IMR-90 (cell line): ENCODE results near the gene ALG1. TPM values are rescaled to one million over a fixed set of nuclear protein-coding genes. Genes with fewer than 3 reads are reported as not detected.

ENCODE experiments used
- ATAC-seq: fragments of 200-7000 bp; cut with Tn5 transposase; 2 replicates; pipeline ENCODE4 v1.9.1; 2020; ENCODE audit warnings: low read depth, mild to moderate bottlenecking, moderate library complexity
- BruUV-seq: library from RNA; stranded (reverse); fragments of 400-500 nt; replicated peaks from 2 replicates; lab custom pipeline; 2021; lab: Mats Ljungman, UMichigan
- CTCF ChIA-PET: fragments of 300-600 bp; formaldehyde crosslinking; extraction: SDS; loops from one replicate; lab custom pipeline; 2021; ENCODE audit warnings: antibody characterized with exemption; lab: Yijun Ruan, JAX
- POLR2A ChIA-PET: fragments of 300-600 bp; sonication (Branson Sonifier 250); formaldehyde crosslinking; loops from one replicate; lab custom pipeline; 2022; ENCODE audit warnings: antibody characterized with exemption; ENCODE audit not compliant: unreplicated experiment; lab: Charles Lee
- DNase-seq: peaks from one replicate; pipeline ENCODE4 v3.0.0; 2013
- H2AFZ ChIP-seq: replicated peaks from 2 replicates; pipeline ENCODE3; 2013; ENCODE audit warnings: low read length, mild to moderate bottlenecking; ENCODE audit not compliant: poor library complexity
- H2AK5ac ChIP-seq: 2 replicates; pipeline ENCODE4 v1.6.1; 2013; ENCODE audit warnings: low read depth, low read length, inconsistent platforms
- H2AK9ac ChIP-seq: replicated peaks from 2 replicates; pipeline ENCODE3; 2013; ENCODE audit warnings: mild to moderate bottlenecking, low read depth, low read length, moderate library complexity; ENCODE audit not compliant: poor library complexity
- H2BK120ac ChIP-seq: 2 replicates; pipeline ENCODE4 v1.6.1; 2013; ENCODE audit warnings: low read depth, low read length, inconsistent platforms
- H2BK15ac ChIP-seq: 3 replicates; pipeline ENCODE4 v1.6.1; 2013; ENCODE audit warnings: low read depth, low read length, inconsistent platforms
- H2BK20ac ChIP-seq: 2 replicates; pipeline ENCODE4 v1.6.1; 2013; ENCODE audit warnings: low read depth, mild to moderate bottlenecking, inconsistent platforms, low read length, moderate library complexity
- H2BK5ac ChIP-seq: 2 replicates; pipeline ENCODE4 v1.6.1; 2013; ENCODE audit warnings: mild to moderate bottlenecking, low read depth, low read length, inconsistent platforms; ENCODE audit not compliant: poor library complexity, severe bottlenecking
- H3K14ac ChIP-seq: replicated peaks from 2 replicates; pipeline ENCODE4 v1.6.1; 2013; ENCODE audit warnings: low read depth, low read length, inconsistent platforms
- H3K18ac ChIP-seq: 2 replicates; pipeline ENCODE4 v1.6.1; 2013; ENCODE audit warnings: low read depth, low read length, control low read depth
- H3K23ac ChIP-seq: 2 replicates; pipeline ENCODE4 v1.6.1; 2013; ENCODE audit warnings: low read depth, low read length, inconsistent platforms
- H3K27ac ChIP-seq: 2 replicates; pipeline ENCODE4 v1.5.1; 2013; ENCODE audit warnings: mild to moderate bottlenecking, control low read depth, low read length; ENCODE audit not compliant: insufficient read depth
- H3K27me3 ChIP-seq: 2 replicates; pipeline ENCODE4 v1.6.1; 2013; ENCODE audit warnings: low read length; ENCODE audit not compliant: control insufficient read depth, insufficient read depth
- H3K36me3 ChIP-seq: 2 replicates; pipeline ENCODE4 v1.6.1; 2013; ENCODE audit warnings: low read length, mixed read lengths; ENCODE audit not compliant: control insufficient read depth, insufficient read depth
- H3K4ac ChIP-seq: 2 replicates; pipeline ENCODE4 v1.6.1; 2013; ENCODE audit warnings: low read depth, low read length, inconsistent platforms
- H3K4me1 ChIP-seq: 2 replicates; pipeline ENCODE4 v1.6.1; 2013; ENCODE audit warnings: low read length, mixed read lengths; ENCODE audit not compliant: control insufficient read depth, insufficient read depth
- H3K4me2 ChIP-seq: 2 replicates; pipeline ENCODE4 v1.6.1; 2013; ENCODE audit warnings: low read depth, mild to moderate bottlenecking, control low read depth, low read length, moderate library complexity
- H3K4me3 ChIP-seq: 2 replicates; pipeline ENCODE4 v1.5.1; 2013; ENCODE audit warnings: low read depth, mild to moderate bottlenecking, control low read depth, low read length, moderate library complexity; ENCODE audit not compliant: insufficient read depth
- H3K56ac ChIP-seq: 2 replicates; pipeline ENCODE4 v1.6.1; 2013; ENCODE audit warnings: low read length, inconsistent platforms; ENCODE audit not compliant: insufficient read depth; ENCODE audit errors: extremely low read depth
- H3K79me1 ChIP-seq, 2 experiments: 2 replicates each; pipeline ENCODE4 v1.6.1; 2013; ENCODE audit warnings: low read length in 2 of 2, inconsistent platforms in 1 of 2, low read depth in 1 of 2
- H3K9ac ChIP-seq: 2 replicates; pipeline ENCODE4 v1.6.1; 2013; ENCODE audit warnings: low read depth, low read length, control low read depth
- H3K9me1 ChIP-seq: 2 replicates; pipeline ENCODE4 v1.6.1; 2013; ENCODE audit warnings: low read length, inconsistent platforms; ENCODE audit not compliant: insufficient read depth
- H3K9me3 ChIP-seq: 2 replicates; pipeline ENCODE4 v1.6.1; 2013; ENCODE audit warnings: low read length; ENCODE audit not compliant: control insufficient read depth, insufficient read depth
- H4K20me1 ChIP-seq: 2 replicates; pipeline ENCODE4 v1.6.1; 2013; ENCODE audit warnings: low read length, inconsistent platforms; ENCODE audit not compliant: insufficient read depth
- H4K5ac ChIP-seq: 2 replicates; pipeline ENCODE4 v1.6.1; 2013; ENCODE audit warnings: mild to moderate bottlenecking, low read depth, low read length, control low read depth
- H4K8ac ChIP-seq, 2 experiments: 2 replicates each; pipeline ENCODE4 v1.6.1; 2013; ENCODE audit warnings: low read depth in 2 of 2, low read length in 2 of 2, control low read depth in 1 of 2, inconsistent platforms in 1 of 2
- H4K91ac ChIP-seq: 2 replicates; pipeline ENCODE4 v1.6.1; 2013; ENCODE audit warnings: low read depth, low read length, inconsistent platforms; ENCODE audit not compliant: insufficient read depth
- BHLHE40 ChIP-seq: fragments of 150-350 bp; IDR thresholded peaks from 2 replicates; pipeline ENCODE4 v1.6.1; 2016; ENCODE audit warnings: mild to moderate bottlenecking, low read depth, low read length
- CEBPB ChIP-seq: IDR thresholded peaks from 2 replicates; pipeline ENCODE4 v1.6.1; 2012; ENCODE audit warnings: low read depth, low read length, improper control_type of control experiment
- CHD1 ChIP-seq: IDR thresholded peaks from 2 replicates; pipeline ENCODE4 v1.6.1; 2012; ENCODE audit warnings: low read depth, low read length, improper control_type of control experiment
- FOS ChIP-seq: fragments of 150-350 bp; IDR thresholded peaks from 2 replicates; pipeline ENCODE4 v1.6.1; 2016; ENCODE audit warnings: low read depth, low read length
- MAFK ChIP-seq: IDR thresholded peaks from 2 replicates; pipeline ENCODE4 v1.6.1; 2012; ENCODE audit warnings: low read depth, low read length, improper control_type of control experiment
- MAZ ChIP-seq: IDR thresholded peaks from 2 replicates; pipeline ENCODE4 v1.6.1; 2012; ENCODE audit warnings: low read depth, mild to moderate bottlenecking, low read length, improper control_type of control experiment, moderate library complexity, borderline replicate concordance
- MXI1 ChIP-seq: IDR thresholded peaks from 2 replicates; pipeline ENCODE4 v1.6.1; 2012; ENCODE audit warnings: low read depth, mild to moderate bottlenecking, low read length, moderate library complexity, borderline replicate concordance
- NFE2L2 ChIP-seq: fragments of 150-350 bp; IDR thresholded peaks from 2 replicates; pipeline ENCODE4 v1.6.1; 2016; ENCODE audit warnings: low read depth, mild to moderate bottlenecking, low read length
- POLR2A ChIP-seq: IDR thresholded peaks from 2 replicates; pipeline ENCODE4 v1.6.1; 2012; ENCODE audit warnings: mild to moderate bottlenecking, low read depth, low read length
- RAD21 ChIP-seq: IDR thresholded peaks from 2 replicates; pipeline ENCODE4 v1.6.1; 2012; ENCODE audit warnings: low read length, improper control_type of control experiment
- RCOR1 ChIP-seq: IDR thresholded peaks from 2 replicates; pipeline ENCODE4 v1.6.1; 2012; ENCODE audit warnings: mild to moderate bottlenecking, low read length, improper control_type of control experiment; ENCODE audit not compliant: insufficient replicate concordance
- RFX5 ChIP-seq: IDR thresholded peaks from 2 replicates; pipeline ENCODE4 v1.8.0; 2012; ENCODE audit warnings: low read depth, mild to moderate bottlenecking, low read length, moderate library complexity
- SMC3 ChIP-seq: fragments of 150-350 bp; IDR thresholded peaks from 2 replicates; pipeline ENCODE4 v1.6.1; 2016; ENCODE audit warnings: low read depth, mild to moderate bottlenecking, antibody characterized with exemption, low read length, moderate library complexity
- WGBS, 2 experiments: methylation state at CpG; one replicate each; pipeline versions ENCODE4 v1.1.5 to v1.1.7; 2013; ENCODE audit warnings: missing lambda C conversion rate in 2 of 2; ENCODE audit not compliant: insufficient read length in 1 of 2; ENCODE audit errors: extremely low coverage in 2 of 2; 5-methylcytosine and 5-hydroxymethylcytosine counted together
- dilution Hi-C: fragments of 300-500 bp; cut with HindIII; formaldehyde crosslinking; loops from one replicate; pipeline ENCODE4 v1.14.3; 2018; ENCODE audit warnings: low sequenced_read_pairs; ENCODE audit not compliant: unreplicated experiment
- in situ Hi-C: fragments of 300-500 bp; cut with MboI; formaldehyde crosslinking; loops from 3 replicates; pipeline ENCODE4 v1.14.3; 2019; ENCODE audit warnings: low sequenced_read_pairs, inconsistent platforms, mixed read lengths
- intact Hi-C: fragments of 100-400 bp; cut with micrococcal nuclease; formaldehyde crosslinking; loops from 2 replicates; pipeline ENCODE4 v1.10.0; 2022
- polyA plus RNA-seq, 3 experiments: library from polyadenylated mRNA; depleted of rRNA; stranded (reverse); fragments of >200 nt; gene quantifications; 2 replicates each; pipeline ENCODE4 v1.2.3, GENCODE V29; 2012; ENCODE audit warnings: low replicate concordance in 1 of 3
- total RNA-seq: library from RNA; depleted of rRNA; stranded (reverse); fragments of >200 nt; gene quantifications from 2 replicates; pipeline ENCODE4 v1.2.3, GENCODE V29; 2012
- TF ChIP-seq, protein P1 (sequence below): fragments of 150-350 bp; IDR thresholded peaks from 2 replicates; pipeline ENCODE4 v1.6.1; 2017; ENCODE audit warnings: mild to moderate bottlenecking, antibody characterized with exemption, low read length, low read depth
- TF ChIP-seq, protein P2 (sequence below): conservative IDR thresholded peaks from 2 replicates; pipeline ENCODE4 v1.5.1; 2012; ENCODE audit warnings: mild to moderate bottlenecking, low read depth, low read length, improper control_type of control experiment
- TF ChIP-seq, protein P3 (sequence below): fragments of 150-350 bp; IDR thresholded peaks from 2 replicates; pipeline ENCODE4 v1.6.1; 2016; ENCODE audit warnings: low read depth, mild to moderate bottlenecking, low read length, moderate library complexity, borderline replicate concordance

The ALG1 gene
- total and polyA plus RNA-seq, 2 of the 4 experiments (the other 2 are of a cell fraction), result 30.9 to 41.0 TPM

DNA sequence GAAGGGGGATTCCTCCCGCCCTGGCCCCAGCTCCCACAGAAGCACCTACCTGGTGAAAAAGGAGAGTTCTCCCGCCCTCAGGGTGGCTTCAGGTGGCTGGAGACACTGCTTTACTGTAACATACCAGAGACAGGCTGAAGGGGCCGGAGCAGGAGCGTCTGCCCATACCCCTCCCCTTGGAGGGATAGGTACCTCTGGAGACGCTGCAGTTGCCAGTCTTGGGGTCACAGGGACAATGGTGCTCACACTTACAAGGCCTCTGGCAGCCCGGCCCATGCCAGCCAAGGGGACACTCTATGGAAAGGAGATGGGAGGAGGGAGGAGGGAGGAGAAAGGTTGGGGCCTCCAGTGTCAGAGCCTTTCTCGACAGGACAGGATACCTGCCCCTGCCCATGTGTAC is 44.6 kb upstream of the ALG1 start:
- Histone ChIP-seq H4K91ac (no peak overlapping the region), H2BK5ac (no peak overlapping the region), H2AK9ac (no peak overlapping the region), H3K9me1 (no peaks in the 10 kb centered on the region), H3K4ac (no peak overlapping the region), H3K79me1 (0 out of 4 replicates have a peak, but pooled peaks cover 0 to 5% of the 10 kb centered on the region in 2 experiments), H3K4me3 (no peak overlapping the region), H2AK5ac (no peak overlapping the region), H3K9me3 (no peaks in the 10 kb centered on the region), H4K8ac (no peak overlapping the region), H3K18ac (no peak overlapping the region), H3K9ac (no peak overlapping the region), H3K4me2 (no peak overlapping the region), H3K36me3 (0 out of 2 replicates have a peak, but pooled peaks cover 1% of the 10 kb centered on the region), H3K56ac (no peak overlapping the region), H2AFZ (no peak overlapping the region), H3K27ac (no peak overlapping the region), H2BK120ac (no peak overlapping the region), H2BK20ac (no peak overlapping the region), H3K14ac (no peak overlapping the region), H3K4me1 (no peaks in the 10 kb centered on the region), H3K27me3 (no peaks in the 10 kb centered on the region), H4K5ac (no peak overlapping the region), H4K20me1 (no peaks in the 10 kb centered on the region), H3K23ac (no peak overlapping the region), H2BK15ac (no peak overlapping the region)
- intact Hi-C loops (no loop called here), dilution Hi-C loops (no loop called here), in situ Hi-C loops (no loop called here)
- 100% methylated on average over 1 of the region's 7 CpGs; no CpG with 5 or more reads in 1 of the 2 experiments for WGBS, 2 experiments
- ChIA-PET CTCF (interaction anchor here (0.8 kb wide), 1 partner anchor 14 kb away, joined by 3 read pairs; no protein-coding TSS in a partner anchor), POLR2A (no interaction called here)
- DNase-seq (no peak), ATAC-seq (no peak)
- TF ChIP-seq FOS (no peak), RFX5 (no peak), MAZ (no peak), MAFK (no peak), CHD1 (no peak), RAD21 (no peak), POLR2A (no peak), MXI1 (no peak), RCOR1 (no peak), NFE2L2 (no peak), CEBPB (no peak), BHLHE40 (no peak), SMC3 (no peak)
- TF ChIP-seq, protein P1, sequence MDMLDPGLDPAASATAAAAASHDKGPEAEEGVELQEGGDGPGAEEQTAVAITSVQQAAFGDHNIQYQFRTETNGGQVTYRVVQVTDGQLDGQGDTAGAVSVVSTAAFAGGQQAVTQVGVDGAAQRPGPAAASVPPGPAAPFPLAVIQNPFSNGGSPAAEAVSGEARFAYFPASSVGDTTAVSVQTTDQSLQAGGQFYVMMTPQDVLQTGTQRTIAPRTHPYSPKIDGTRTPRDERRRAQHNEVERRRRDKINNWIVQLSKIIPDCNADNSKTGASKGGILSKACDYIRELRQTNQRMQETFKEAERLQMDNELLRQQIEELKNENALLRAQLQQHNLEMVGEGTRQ, result no peak
- TF ChIP-seq, protein P2, sequence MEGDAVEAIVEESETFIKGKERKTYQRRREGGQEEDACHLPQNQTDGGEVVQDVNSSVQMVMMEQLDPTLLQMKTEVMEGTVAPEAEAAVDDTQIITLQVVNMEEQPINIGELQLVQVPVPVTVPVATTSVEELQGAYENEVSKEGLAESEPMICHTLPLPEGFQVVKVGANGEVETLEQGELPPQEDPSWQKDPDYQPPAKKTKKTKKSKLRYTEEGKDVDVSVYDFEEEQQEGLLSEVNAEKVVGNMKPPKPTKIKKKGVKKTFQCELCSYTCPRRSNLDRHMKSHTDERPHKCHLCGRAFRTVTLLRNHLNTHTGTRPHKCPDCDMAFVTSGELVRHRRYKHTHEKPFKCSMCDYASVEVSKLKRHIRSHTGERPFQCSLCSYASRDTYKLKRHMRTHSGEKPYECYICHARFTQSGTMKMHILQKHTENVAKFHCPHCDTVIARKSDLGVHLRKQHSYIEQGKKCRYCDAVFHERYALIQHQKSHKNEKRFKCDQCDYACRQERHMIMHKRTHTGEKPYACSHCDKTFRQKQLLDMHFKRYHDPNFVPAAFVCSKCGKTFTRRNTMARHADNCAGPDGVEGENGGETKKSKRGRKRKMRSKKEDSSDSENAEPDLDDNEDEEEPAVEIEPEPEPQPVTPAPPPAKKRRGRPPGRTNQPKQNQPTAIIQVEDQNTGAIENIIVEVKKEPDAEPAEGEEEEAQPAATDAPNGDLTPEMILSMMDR, result no peak
- TF ChIP-seq, protein P3, sequence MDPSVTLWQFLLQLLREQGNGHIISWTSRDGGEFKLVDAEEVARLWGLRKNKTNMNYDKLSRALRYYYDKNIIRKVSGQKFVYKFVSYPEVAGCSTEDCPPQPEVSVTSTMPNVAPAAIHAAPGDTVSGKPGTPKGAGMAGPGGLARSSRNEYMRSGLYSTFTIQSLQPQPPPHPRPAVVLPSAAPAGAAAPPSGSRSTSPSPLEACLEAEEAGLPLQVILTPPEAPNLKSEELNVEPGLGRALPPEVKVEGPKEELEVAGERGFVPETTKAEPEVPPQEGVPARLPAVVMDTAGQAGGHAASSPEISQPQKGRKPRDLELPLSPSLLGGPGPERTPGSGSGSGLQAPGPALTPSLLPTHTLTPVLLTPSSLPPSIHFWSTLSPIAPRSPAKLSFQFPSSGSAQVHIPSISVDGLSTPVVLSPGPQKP, result no peak
- BruUV-seq, result no TSS peak
